SK-N-SH (cell line): ENCODE results near the gene FAM53A.

Experiments used
- EP300 ChIP-seq, 2 experiments: IDR thresholded peaks; 2 replicates each; pipeline versions ENCODE4 v1.4.0 to v1.6.1; 2012; ENCODE audit warnings: borderline replicate concordance in 1 of 2, low read depth in 1 of 2, low read length in 1 of 2
- FOSL2 ChIP-seq: IDR thresholded peaks from 2 replicates; pipeline ENCODE4 v1.4.0; 2012; ENCODE audit warnings: low read depth, mild to moderate bottlenecking, moderate library complexity, borderline replicate concordance
- GABPA ChIP-seq: IDR thresholded peaks from 2 replicates; pipeline ENCODE4 v1.4.0; 2012; ENCODE audit warnings: low read depth, mild to moderate bottlenecking
- IRF3 ChIP-seq: fragments of 150-350 bp; IDR thresholded peaks from 2 replicates; pipeline ENCODE4 v1.6.1; 2016; ENCODE audit warnings: mild to moderate bottlenecking, low read depth, low read length
- PBX3 ChIP-seq: IDR thresholded peaks from 2 replicates; pipeline ENCODE4; 2012
- POLR2AphosphoS5 ChIP-seq: IDR thresholded peaks from 2 replicates; pipeline ENCODE4 v1.6.1; 2012; ENCODE audit warnings: low read depth, low read length
- RAD21 ChIP-seq: IDR thresholded peaks from 2 replicates; pipeline ENCODE4 v1.6.1; 2012; ENCODE audit warnings: mild to moderate bottlenecking, low read length
- RCOR1 ChIP-seq: fragments of 150-350 bp; IDR thresholded peaks from 2 replicates; pipeline ENCODE4 v1.6.1; 2017; ENCODE audit warnings: antibody characterized with exemption, low read length
- RXRA ChIP-seq: IDR thresholded peaks from 2 replicates; pipeline ENCODE4 v1.4.0; 2012; ENCODE audit warnings: low read depth, mild to moderate bottlenecking, borderline replicate concordance
- SIN3A ChIP-seq: IDR thresholded peaks from 2 replicates; pipeline ENCODE4 v1.6.1; 2012; ENCODE audit warnings: low read depth, mild to moderate bottlenecking, low read length, moderate library complexity, borderline replicate concordance
- TEAD4 ChIP-seq: IDR thresholded peaks from 2 replicates; pipeline ENCODE4 v1.4.0; 2012; ENCODE audit warnings: mild to moderate bottlenecking, borderline replicate concordance; ENCODE audit not compliant: insufficient read depth
- YY1 ChIP-seq: IDR thresholded peaks from 2 replicates; pipeline ENCODE4 v1.4.0; 2012; ENCODE audit warnings: low read depth, mild to moderate bottlenecking
- TF ChIP-seq, protein P1 (sequence below): fragments of 200-600 bp; sonication (generic); IDR thresholded peaks from 2 replicates; pipeline ENCODE4 v1.6.1; 2017; ENCODE audit warnings: antibody characterized with exemption, mild to moderate bottlenecking, moderate library complexity

DNA sequence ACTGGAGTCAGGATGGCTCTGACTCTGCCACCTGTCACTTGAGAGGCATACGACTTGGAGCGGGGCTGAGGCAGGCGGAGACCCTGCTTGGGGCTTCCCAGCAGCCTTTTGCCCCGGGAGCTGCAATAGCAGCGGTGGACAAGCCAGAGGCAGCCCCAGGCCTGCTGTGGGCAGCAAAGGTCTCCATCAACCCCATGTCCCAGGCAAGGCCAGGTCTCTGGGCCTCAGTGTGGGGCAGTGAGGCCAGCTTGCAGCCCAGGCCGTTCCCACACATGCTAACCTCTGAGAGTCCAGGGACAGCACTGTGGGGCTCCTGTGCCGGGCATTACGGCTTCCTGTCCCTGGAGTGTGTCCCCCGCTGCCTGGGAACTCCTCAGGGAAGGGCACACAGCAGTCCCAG is 53.0 kb downstream of the FAM53A start:
- TF ChIP-seq, protein P1, sequence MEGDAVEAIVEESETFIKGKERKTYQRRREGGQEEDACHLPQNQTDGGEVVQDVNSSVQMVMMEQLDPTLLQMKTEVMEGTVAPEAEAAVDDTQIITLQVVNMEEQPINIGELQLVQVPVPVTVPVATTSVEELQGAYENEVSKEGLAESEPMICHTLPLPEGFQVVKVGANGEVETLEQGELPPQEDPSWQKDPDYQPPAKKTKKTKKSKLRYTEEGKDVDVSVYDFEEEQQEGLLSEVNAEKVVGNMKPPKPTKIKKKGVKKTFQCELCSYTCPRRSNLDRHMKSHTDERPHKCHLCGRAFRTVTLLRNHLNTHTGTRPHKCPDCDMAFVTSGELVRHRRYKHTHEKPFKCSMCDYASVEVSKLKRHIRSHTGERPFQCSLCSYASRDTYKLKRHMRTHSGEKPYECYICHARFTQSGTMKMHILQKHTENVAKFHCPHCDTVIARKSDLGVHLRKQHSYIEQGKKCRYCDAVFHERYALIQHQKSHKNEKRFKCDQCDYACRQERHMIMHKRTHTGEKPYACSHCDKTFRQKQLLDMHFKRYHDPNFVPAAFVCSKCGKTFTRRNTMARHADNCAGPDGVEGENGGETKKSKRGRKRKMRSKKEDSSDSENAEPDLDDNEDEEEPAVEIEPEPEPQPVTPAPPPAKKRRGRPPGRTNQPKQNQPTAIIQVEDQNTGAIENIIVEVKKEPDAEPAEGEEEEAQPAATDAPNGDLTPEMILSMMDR: no peak
- TF ChIP-seq PBX3 (no peak), IRF3 (no peak), GABPA (no peak), YY1 (no peak), TEAD4 (no peak), RCOR1 (no peak), EP300 (IDR thresholded peaks at IDR 0.05; ENCODE audit: borderline replicate concordance in 1 of 2, low read depth in 1 of 2, low read length in 1 of 2) (no peak), POLR2AphosphoS5 (no peak), SIN3A (no peak), FOSL2 (no peak), RXRA (no peak), RAD21 (no peak)
